ENCODE results near the gene GRK5.

GRK5 gene

DNA sequence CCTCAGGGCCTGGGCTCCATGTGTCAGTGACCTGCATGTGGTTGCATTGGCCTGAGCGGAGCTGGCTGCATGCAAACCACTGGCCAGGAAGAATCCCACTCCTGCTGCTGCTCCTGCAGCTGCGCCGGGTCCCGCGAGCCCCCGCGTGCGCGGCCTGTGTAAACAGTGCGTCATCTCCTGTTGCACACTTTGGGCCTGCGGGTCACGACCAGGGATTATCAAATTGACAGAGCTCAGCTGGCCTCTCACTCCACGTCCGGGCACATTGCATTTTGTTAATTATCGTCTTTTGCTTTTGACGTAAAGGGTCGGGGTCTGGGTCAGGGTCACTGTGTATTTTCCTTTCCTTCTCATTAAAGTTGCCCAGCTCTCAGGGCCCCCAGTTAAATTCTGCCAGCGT lies 202.5 kb downstream of the GRK5 start:
- DNase-seq = no peak

DNA sequence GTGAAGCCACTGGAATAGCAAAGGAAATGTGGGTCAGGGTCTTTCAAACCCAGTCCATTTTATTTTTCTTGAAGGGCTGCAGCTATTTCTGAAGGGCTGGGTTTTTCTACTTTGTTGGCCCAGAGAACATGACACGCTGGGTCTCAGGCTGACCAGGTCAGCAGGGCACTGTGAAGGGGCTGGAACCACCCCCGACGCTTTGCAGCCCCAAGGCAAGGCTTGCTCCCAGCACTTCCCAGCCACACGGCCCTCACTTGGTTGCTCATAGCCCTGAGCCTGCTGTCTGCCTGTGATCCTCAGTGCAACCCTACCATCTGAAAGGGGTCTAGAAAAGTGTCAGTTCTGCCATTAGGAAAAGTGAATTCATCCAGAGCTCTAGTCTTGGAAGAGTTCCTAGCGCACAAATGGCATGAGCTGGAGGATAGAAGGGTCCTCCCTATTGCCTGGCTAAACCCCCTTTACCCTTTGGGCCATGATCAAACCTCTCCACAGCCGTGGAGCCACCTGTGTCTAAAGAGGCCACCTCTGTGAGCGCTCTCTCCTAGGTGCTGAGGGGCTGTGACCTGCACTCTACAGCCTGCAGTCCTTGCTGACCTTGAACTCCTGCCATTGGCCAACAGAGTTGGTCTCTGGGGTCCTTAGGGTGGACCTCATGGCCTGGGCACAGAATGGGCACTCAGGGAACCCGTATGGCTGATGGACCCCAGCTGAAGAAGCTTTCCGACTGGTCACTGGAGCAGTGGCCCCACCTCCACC lies 203.2 kb downstream of the GRK5 start:
- no peak for DNase-seq

DNA sequence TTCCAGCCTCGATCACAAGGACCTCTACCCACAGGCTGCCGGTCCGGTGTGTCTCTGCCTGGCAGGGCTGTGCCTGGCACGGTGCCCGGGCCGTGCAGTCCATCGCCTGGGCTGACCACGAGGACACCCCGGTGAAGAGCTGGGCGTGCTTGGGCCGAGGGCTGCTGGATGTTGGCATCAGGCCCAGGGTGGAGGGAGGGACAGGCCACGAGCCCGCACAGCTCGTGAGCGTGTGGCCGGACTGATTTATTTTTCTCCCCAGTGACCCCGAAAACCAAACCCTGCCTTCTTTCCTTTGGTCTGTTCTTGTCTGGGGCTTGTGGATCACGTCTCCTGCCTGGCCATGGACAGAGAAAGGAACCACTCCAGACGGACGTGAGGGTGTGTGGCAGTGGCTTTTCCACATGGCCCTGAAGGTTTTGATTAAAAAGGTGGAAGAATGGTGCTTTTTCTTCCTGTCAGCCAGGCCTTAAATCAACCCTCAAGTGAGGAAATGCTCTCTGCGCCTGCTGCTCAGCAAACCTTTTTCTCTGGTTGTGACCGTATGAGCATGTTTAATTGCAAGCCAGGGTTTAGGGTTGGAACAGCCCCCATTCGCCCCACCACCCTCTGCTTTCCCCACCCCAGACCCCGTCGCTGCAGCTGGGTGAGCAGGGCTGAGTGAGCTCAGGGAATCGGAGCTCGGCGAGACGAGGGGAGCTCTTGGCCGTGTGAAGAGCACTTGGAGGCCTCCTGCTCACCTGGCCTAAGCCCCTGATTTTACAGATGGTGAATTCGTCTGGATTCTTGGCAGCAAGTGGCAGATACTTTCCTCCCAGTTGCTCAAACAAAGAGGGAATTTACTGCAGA lies 205.1 kb downstream of the GRK5 start:
- no peak for DNase-seq

DNA sequence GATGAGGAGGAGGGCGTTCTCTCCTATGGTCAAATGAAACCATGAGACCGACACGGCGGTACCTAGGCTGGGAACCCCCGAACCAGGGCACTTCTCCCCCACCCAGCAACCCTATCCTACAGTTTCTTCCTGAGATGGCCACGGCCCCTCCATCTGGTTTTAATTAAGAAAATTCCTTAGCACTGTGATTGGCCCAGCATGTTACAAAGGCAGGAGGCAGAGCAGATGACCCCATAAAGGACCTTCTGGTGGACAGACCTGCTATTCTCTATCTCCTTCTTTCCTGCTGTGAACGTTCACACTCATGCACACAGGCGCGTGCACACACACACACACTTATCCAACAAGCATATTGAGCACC lies 205.7 kb downstream of the GRK5 start:
- DNase-seq = no peak

DNA sequence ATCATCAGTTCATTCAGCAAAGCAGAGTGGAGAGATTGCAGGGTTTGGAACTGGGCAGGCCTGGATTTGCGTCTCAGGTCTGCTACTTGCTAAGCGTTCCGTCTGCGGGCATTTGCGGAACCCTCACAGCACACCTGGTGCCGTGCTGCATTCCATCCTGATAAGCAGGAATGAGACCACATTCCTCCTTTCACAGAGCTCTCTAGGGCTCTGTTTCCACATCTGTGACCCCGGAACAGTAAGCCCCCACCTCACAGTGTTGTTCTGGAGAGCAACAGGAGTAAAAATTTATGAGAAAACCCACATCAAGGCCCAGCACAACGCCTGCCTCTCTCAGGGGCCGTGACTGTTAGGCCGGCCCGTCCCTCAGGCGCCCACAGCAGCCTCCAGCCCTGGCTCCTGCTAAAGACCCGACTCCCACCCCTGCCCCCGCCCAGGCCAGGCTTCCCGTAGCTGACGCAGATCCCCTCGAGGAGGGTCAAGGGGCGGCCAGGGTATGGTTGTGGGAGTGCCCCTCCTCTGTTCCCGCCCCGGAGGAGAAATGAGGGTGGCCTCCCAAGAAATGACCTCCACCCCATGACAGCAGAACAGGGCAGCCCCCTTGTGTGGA lies 206.2 kb downstream of the GRK5 start:
- no peak for DNase-seq

DNA sequence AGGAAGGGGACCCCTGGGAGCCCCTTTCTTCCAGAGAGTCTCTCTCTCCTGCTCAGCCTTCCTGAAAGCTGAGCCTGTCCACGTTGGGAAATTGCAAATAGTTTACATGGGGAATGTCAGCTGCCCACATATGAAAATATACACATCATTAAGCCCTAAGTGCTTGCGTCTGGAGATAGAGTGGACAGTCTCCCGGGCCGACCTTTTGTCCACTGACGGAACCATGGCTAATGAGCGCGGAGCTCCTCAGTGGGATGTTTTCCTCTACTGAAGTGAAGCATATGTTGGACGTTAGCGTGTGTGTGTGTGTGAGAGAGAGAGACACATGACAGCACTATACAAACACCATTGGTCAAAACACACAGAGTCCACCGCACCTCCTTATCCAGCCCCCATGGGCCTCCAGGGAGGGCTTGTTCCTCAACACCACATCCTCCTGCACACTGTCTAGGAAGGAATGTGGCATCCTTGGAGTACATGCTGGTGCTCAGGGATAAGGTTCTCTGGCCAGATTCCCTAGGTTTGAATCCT lies 206.8 kb downstream of the GRK5 start:
- DNase-seq = no peak

DNA sequence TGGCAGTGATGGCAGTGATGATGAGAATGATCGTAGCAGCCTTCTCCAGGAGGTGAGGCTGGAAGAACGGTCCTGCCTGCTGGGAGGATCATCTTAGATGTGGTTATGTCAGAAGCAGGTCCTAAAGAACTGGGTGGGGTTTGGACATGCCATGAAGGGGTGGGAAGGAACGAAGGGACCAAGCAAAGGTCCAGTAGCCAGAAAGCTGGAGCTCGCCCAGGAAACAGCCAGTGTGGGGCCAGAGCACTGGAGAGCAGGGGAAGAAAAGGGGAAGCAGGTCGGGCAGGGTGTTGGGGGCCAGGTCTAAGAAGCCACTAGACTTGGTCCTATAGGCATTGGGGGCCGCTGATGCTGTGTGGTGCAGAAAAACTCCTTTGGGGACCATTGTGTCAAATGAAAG lies 207.8 kb downstream of the GRK5 start:
- no peak for DNase-seq

DNA sequence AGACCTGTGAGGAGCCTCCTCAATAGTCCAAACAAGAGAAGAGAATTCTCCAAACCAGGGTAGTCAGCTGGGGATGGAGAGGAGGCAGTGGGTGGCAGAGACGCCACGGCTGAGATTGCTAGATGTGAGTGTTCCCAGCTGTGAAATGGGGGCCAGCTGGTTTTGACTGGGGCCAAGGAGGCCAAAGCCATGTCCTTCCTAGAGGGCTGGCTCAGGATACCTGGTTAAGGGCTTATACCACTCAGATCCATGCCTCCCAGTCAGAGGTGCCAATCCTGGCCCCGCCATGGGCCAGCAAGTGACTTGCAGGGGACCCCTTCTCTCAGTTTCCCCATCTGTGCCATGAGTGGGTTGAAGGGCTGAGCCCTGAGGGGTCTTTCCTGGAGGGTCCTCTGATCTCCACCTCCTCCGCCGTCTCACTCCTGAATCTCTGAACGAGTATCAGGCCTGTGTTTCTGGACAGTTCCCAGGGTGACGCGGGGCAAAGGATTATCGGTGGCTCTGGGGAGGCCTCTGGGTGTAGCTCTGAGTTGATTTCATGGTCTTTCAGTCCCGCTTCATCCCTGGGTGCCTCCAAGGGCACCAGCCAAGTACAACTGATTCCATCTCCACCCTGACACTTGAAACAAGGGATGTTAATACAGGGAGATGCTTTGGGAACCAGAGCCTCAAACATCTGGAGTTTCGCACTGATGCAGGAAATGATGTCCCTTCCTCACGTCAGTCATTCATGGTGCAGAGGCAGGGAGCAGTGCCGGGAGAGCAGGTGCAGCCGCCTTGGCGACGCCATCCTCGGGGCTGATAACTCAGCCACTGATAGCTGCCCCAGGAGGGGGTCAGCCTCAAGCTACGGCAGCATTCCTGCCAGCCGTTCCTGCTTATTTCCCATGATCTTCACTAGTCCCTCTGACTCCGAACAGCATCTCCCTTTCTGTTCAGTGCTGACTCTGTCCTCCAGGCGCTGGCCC lies 208.4 kb downstream of the GRK5 start:
- DNase-seq = no peak

DNA sequence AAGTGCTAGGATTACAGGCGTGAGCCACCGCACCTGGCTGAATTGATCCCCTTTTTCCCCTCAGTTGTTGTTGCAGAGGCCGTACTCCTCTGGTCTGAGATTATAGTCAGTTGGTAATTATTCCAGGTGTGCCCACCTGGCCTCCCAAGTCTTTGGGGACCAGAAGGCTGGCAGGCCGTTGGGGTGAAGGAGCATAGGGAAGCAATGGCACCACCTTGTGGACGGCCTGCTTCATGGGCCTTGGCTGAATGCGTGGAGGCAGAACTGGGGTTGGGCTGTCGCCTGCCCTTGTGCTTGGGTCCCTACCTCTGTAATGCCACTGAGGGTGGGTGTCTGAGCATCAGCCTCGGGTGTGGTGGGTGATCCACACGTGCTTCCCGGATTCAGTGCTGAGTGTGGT lies 209.5 kb downstream of the GRK5 start:
- DNase-seq = peak; percentile 62

DNA sequence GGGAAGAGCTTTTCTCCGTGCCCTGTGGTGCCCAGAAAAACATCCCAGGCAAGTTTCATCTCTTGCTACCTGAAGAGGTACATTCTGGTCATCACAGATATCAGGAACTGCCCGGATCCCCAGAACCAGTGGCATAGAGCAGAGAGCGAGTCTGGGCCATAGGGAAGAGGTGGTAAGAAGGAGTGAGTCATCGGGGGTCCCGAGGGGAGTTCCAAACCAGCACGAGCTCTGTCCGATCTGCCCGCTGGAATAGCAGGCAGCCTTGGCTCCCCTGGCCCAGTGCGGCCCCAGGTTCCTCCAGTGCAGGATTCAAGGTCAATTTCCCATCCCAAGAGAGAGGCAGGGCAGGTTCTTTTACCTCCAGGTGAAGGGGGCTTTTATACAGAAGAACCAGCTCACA lies 210.5 kb downstream of the GRK5 start:
- DNase-seq = no peak

DNA sequence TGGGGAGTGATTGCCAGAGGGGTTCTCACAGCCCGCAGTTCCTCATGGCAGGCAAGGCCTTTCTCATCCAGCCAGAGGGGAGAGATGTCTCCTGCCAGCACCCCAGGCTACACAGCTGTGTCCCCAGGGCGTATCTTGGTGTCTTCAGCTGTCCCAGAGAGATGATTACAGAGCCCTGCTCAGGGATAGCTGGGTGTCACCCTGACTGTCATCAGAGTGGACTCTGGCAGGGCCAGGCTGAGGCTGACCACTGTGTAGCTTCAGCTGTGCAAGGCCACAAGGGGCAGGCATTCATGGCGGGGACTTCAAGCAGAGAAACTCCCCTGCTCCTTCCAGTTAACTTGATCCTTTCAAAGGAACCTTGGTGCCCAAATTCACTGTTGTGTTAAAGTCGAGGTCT lies 211.0 kb downstream of the GRK5 start:
- no peak for DNase-seq

DNA sequence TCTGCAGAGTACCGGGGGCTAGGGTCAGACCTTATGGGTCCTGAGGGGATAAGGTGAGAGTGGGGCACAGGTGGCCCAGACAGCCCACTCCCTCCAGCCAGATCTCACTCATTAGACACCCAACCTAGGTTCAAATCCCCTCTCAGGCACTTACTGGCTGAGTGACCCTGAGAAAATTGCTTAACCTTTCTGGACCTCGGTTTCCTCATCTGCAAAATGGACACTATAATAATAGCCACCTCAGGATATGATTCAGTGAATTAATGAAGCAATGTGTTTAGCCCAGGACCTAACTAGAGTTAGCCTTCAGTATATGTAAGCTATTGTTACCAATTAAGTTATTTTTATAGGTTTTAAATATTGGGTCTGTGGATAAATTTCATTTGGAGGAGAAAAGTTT lies 212.6 kb downstream of the GRK5 start:
- no peak for DNase-seq

DNA sequence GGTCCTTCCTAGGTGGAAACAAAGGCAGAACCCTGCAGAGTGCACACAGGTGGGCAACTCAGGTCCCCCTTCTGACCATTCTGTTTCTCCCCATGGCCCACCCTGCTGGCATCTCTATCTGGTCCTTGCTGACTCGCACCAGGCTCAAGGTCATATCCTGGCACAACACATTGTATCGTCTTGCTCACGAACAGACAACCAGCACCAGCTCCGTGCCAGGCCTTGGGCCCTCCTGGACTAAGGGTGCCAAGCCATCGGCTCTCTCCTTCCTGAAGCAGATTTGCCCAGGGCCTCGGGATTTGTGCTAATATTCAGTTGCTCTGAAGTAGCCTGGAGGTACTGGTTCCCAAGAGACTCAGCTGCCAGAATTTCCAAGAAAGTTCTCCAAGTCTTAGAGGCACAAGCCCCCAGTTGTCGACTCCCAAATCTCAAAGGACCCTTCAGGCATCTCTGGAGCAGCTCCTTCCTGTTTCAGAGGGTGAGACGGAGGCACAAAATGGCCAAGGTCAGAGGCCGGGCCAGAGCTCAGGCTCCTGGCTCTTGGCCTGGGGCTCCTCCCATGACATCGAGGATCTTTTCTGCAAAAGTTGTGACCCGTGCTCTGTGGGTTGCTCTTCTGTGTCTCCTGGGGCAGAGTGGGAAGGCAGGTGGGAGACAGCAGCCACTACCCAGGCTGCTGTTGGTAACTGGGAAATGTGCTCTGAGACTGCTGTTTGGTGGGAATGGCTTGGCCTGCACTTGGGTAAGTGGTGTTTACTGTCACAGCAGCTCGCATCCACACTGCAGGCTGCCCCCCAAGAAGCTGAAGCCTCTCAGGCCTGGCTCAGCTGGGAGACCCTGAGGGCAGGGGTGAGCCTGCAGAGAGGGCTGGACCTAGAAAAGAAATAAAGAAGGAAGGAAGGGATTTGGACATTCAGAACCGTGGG lies 213.8 kb downstream of the GRK5 start:
- DNase-seq = no peak

DNA sequence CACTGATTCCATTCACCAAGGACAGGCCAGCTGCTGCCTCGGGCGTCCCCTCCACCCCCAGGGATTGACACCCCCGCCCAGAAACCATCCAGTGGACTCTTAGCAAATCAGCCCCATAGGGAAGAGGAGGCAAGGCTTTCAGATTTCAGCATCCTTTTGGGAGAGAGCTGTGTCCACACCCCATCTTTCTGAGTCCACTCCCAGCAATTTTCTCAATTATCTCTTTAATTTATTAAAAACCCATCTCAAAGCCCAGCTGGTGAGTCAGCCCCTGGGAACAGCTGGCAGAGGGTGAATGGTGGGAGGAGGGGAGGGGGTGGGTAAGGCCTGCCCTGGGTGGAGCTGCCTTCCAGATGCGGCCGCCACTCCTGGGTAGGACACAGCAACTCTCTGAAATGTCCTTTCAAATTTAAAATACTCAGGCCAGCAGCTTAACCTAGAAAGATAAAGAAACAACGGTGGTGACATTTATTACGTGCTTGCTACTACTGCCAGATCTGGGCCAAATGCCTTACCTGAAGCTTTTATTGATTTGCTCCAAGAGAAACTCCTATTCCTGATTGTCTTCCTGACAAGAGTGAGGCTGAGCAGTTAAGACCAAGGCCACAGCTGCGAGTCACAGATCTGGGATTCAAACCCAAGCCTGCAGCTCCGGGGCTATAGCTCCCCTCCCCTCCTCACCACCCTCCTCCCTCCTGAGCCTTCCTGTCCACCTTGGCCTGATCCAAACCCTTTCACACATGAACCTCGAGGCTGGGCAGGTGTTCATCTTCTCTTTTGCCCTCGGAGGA lies 214.7 kb downstream of the GRK5 start:
- no peak for DNase-seq

DNA sequence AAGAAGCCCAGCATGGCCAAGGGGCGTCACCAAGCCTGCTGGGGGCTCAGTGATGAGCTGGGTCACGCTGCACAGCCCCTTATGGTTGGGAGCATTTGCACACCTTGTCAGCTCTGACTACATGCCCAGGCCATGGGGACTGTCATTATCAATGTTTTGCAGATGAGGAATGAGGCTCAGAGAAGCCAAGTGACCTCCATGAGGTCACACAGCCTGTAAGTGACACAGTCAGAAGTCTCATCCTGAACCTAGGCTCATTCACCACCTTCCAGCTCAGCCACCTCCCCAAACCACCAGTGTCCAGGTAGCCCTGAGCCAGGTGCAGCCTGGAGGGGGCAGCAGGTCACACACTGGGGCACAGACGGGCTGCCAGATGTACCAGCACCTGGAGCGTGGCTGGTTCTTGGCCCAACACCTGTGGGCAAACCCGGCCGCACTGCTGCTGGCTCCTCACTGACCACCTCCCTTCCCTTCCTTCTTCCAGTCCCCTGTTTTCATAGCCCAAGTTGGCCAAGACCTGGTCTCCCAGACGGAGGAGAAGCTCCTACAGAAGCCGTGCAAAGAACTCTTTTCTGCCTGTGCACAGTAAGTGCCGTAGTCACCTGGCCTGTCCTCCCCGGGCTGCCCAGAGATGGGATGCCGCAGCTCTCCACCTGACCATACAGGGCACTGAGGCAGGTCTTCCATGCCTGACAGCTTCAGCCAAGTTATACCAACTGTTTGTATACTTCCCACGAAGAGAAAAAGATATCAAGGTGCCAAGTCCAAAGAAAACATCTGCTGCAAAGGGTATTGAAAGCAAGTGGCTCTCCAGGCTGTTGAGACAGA lies 215.5 kb downstream of the GRK5 start:
- no peak for DNase-seq

DNA sequence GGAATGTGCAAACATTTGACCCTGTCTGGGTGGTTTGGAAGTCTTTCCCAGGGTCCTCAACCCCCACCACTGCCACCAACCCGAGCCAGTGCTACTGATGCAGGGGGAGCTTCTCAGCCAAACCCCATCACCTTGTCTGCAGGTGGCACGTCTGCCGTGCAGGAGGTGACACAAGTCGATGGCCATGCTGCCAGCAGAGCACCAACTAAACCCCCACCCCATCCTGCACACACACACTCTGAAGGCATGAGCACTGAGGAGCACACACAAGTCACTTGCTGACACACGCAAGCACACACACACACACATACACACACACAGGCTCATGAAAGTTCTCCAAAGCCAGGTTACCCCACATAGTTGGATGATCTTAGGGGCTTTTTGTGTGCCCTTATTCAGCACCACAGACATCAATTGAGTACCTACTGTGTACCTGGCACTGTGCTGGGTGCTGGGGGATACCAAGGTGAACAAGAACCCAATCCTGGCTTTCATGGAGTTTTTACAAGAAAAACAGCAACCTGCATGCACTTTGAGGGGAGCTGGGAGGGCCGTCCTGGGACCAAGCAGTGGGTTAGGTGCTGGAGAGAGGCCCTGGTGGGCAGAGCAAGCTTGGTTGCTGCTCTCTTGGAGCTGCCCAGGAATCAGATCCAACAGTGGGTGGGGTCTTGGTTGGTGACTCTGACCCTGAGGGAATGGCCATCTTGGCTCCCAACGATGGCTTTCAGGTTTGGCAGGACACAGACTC lies 216.3 kb downstream of the GRK5 start:
- no peak for DNase-seq

DNA sequence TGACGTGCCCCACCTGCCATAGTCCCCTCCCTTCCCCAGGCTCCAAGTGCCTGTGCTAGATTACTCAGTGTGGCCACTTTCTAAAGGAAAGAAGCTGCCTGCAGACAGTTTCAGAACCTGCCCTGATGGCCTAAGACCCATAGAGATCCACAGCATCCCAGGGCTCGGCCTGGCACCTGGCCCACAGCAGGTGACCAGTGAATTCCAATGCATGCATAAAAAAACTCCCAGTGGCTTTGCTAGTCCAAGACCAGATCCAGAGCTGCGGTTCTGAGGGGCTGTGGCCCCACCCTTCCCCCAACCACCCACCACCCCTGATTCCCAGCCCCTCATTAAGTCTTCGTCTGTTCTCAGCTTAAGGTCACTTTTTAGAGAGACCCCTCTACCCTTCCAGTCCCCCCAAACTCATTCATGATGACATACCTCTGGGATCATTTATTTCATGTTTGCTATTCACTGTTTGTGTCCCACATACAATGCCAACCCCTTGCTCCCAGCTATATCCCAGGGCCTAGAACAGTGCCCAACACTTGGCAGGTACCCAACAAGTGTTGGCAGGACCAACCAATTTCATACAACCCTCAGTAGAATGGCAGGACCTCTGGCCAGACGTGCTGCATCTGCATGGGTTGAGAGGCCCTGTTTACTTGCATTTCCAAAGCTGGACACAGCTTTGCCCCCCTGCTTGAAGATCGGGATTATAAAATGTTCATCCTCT lies 217.0 kb downstream of the GRK5 start:
- DNase-seq = no peak
